CD4-positive, alpha-beta T cell treated with Interleukin-6 at 100 ng/mL for 8 hours (primary cell): ENCODE data around the gene FAM234B.
A peak's percentile ranks its signal among the peaks of the same experiment; 100 is the strongest.

Source experiments
- DNase-seq: peaks from one replicate; pipeline ENCODE4 v3.0.0-alpha.2; 2020; ENCODE audit warnings: mixed read lengths, low spot score

FAM234B gene

GRCh38 chr12:13044002-13044905 is at the start of gene FAM234B:
Gene FAM234B, plus strand, starts transcription at chr12:13044381. Its CDS starts 23 bp downstream, at chr12:13044404.
- DNase-seq = peak; percentile 66

GRCh38 chr12:12995088-12995487 is 49.1 kb upstream of the FAM234B start:
- DNase-seq = no peak

GRCh38 chr12:12996209-12996608 is 48.0 kb upstream of the FAM234B start:
- no peak for DNase-seq

- DNase-seq = no peak
Observed at GRCh38 chr12:12997156-12997555, 47.0 kb upstream of the FAM234B start.

- DNase-seq = no peak
Observed at GRCh38 chr12:12997734-12998133, 46.4 kb upstream of the FAM234B start.

- no peak for DNase-seq
Observed at GRCh38 chr12:12998248-12998647, 45.9 kb upstream of the FAM234B start.

- DNase-seq = no peak
Observed at GRCh38 chr12:12999271-12999958, 44.8 kb upstream of the FAM234B start.

- DNase-seq = peak; percentile 95
Observed at GRCh38 chr12:12999959-13000615, 44.1 kb upstream of the FAM234B start, which contains the start of gene HEBP1. Gene HEBP1, minus strand, starts transcription at chr12:13000265. Its CDS starts 151 bp downstream, at chr12:13000114.

- DNase-seq = no peak
Observed at GRCh38 chr12:13000616-13000924, 43.6 kb upstream of the FAM234B start.

GRCh38 chr12:13000925-13001774 is 43.0 kb upstream of the FAM234B start:
- DNase-seq = peak; percentile 28

GRCh38 chr12:13001775-13002040 is 42.5 kb upstream of the FAM234B start:
- no peak for DNase-seq

GRCh38 chr12:13002301-13003097 is 41.7 kb upstream of the FAM234B start:
- no peak for DNase-seq

GRCh38 chr12:13004361-13004760 is 39.8 kb upstream of the FAM234B start:
- DNase-seq = no peak

GRCh38 chr12:13004986-13005385 is 39.2 kb upstream of the FAM234B start:
- DNase-seq = no peak

GRCh38 chr12:13005649-13006048 is 38.5 kb upstream of the FAM234B start:
- no peak for DNase-seq

- DNase-seq = no peak
Observed at GRCh38 chr12:13007496-13008233, 36.5 kb upstream of the FAM234B start.

- no peak for DNase-seq
Observed at GRCh38 chr12:13008741-13009380, 35.3 kb upstream of the FAM234B start.

- no peak for DNase-seq
Observed at GRCh38 chr12:13011098-13011497, 33.1 kb upstream of the FAM234B start.

GRCh38 chr12:13022851-13023271 is 21.3 kb upstream of the FAM234B start:
- no peak for DNase-seq
